ENCODE data around the gene KLHL12. TPM values are rescaled to one million over a fixed set of nuclear protein-coding genes. Genes with fewer than 3 reads are reported as not detected.

The KLHL12 gene
- polyA plus RNA-seq, 2 of the 4 experiments (the other 2 are of a cell fraction), result 19.4 to 59.4 TPM

DNA sequence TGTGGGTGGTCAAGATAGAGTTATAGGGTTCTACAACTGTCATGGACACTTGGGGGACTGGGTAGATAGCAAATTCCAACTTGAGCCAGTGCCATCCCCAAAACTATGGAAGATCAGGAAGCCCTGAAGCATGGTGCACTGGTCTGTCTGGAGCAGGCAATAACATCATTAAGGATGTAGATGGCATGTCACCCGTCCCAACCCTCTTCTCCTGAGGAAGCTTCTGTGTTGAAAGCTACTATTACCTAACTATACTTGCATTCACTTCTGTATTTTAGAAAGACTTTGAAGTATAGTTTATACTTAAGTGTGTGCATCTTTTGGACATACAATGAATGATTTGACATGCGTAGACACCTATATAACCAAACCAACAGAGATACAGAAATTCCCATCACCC, 71.0 kb downstream of the KLHL12 start (continued):
- TF ChIP-seq EHF (CRISPR knock-in tag; IDR thresholded peaks at IDR 0.05) (no peak), NFE2L2 (conservative IDR thresholded peaks at IDR 0.05; ENCODE audit: low read length) (no peak), HOXA7 (CRISPR knock-in tag; IDR thresholded peaks at IDR 0.05) (no peak), MYC (IDR thresholded peaks at IDR 0.05; ENCODE audit: borderline replicate concordance, low read length) (no peak), FOSB (CRISPR knock-in tag; IDR thresholded peaks at IDR 0.05) (no peak)

GRCh38 chr1:202854787-202855186, 72.2 kb downstream of the KLHL12 start:
- H3K27ac ChIP-seq, result no peak overlapping the region
- FAIRE-seq (no peak), DNase-seq (ENCODE audit: low read depth in 1 of 2, low spot score in 1 of 2) (no peak), ATAC-seq (no peak)
- 72% methylated on average over 8 of the region's 8 CpGs for WGBS (ENCODE audit: missing lambda C conversion rate)
- no peak overlapping the region for H3K4me3 ChIP-seq
- CTCF ChIA-PET, result interaction anchor here (1.0 to 1.3 kb wide), 4 partner anchors 19 to 145 kb away, joined by 3 to 7 read pairs (median 4); no protein-coding TSS in a partner anchor
- no peak overlapping the region for H3K4me2 ChIP-seq
- TF ChIP-seq ZC3H11A (IDR thresholded peaks at IDR 0.05), result no peak
- POLR2A ChIA-PET, result interaction anchor here (1.0 kb wide), 1 partner anchor 44 kb away, joined by 4 read pairs; the partner anchor contains the start of gene PCAT6
- H3K4me1 ChIP-seq, result no peaks in the 10 kb centered on the region
- H3K9me3 ChIP-seq, result no peaks in the 10 kb centered on the region

DNA sequence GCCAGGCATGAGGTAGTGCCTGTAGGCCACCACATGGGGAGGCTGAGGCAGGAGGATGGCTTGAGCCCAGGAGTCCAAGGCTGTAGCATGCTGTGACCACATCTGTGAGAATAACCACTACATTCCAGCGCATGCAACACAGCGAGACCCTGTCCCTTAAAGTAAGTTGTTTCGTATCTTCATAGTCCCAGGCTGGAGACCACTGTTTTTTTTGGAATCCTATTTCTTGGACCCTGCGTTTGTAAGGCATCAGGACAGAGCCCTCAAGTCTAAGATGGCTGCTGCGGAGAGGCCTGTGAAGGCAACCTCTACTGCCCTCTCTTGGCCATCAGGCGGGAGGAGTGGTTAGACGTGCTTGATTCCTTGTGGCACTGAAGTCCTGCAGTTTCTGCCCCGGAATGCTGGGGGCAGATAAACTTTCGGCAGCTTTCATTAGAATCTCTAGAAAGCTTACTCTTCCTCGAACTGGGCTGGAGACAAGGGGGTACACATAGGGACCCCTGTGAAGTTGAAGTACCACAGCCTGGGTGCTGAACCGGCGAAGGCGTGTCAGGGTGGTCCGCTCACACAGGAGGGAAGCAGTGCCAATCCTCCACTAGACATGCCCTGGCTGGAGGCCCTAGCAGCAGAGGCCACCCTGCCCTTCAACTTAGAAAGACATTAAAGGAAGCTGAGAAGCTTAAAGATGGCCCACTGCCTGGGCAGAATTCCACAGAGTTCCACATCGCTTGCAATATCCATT, 74.7 kb downstream of the KLHL12 start:
- no peaks in the 10 kb centered on the region for H3K4me1 ChIP-seq
- H3K9me3 ChIP-seq, result no peaks in the 10 kb centered on the region
- no peak overlapping the region for H3K27ac ChIP-seq
- TF ChIP-seq HDAC2 (IDR thresholded peaks at IDR 0.05) (no peak), JUNB (IDR thresholded peaks at IDR 0.05) (no peak), BHLHE40 (IDR thresholded peaks at IDR 0.05; ENCODE audit: low read depth, low read length) (no peak), POLR2AphosphoS2 (conservative IDR thresholded peaks at IDR 0.05; ENCODE audit: low read length) (no peak), SMC3 (IDR thresholded peaks at IDR 0.05) (peak; percentile 46; the same call in 2 of the 3 replicates), TP53 (CRISPR knock-in tag; IDR thresholded peaks at IDR 0.05) (no peak), MAZ (IDR thresholded peaks at IDR 0.05; ENCODE audit: borderline replicate concordance, low read depth, low read length) (no peak), FOXS1 (CRISPR knock-in tag; IDR thresholded peaks at IDR 0.05) (no peak), RAD21 (conservative IDR thresholded peaks at IDR 0.05 in 1 of 2, IDR thresholded peaks at IDR 0.05 in 1 of 2) (peak; percentile 68 to 82), CTCF (IDR thresholded peaks at IDR 0.05) (peak; percentile 57), TFCP2L1 (CRISPR knock-in tag; IDR thresholded peaks at IDR 0.05) (no peak)
- TF ChIP-seq, protein P1, sequence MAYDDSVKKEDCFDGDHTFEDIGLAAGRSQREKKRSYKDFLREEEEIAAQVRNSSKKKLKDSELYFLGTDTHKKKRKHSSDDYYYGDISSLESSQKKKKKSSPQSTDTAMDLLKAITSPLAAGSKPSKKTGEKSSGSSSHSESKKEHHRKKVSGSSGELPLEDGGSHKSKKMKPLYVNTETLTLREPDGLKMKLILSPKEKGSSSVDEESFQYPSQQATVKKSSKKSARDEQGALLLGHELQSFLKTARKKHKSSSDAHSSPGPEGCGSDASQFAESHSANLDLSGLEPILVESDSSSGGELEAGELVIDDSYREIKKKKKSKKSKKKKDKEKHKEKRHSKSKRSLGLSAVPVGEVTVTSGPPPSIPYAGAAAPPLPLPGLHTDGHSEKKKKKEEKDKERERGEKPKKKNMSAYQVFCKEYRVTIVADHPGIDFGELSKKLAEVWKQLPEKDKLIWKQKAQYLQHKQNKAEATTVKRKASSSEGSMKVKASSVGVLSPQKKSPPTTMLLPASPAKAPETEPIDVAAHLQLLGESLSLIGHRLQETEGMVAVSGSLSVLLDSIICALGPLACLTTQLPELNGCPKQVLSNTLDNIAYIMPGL (CRISPR knock-in tag; IDR thresholded peaks at IDR 0.05; ENCODE audit: borderline replicate concordance), result no peak
- TF ChIP-seq, protein P2, sequence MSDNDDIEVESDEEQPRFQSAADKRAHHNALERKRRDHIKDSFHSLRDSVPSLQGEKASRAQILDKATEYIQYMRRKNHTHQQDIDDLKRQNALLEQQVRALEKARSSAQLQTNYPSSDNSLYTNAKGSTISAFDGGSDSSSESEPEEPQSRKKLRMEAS (IDR thresholded peaks at IDR 0.05), result peak; percentile 50
- POLR2A ChIA-PET, result no interaction called here
- 49% methylated on average over 14 of the region's 15 CpGs for WGBS (ENCODE audit: missing lambda C conversion rate)
- H3K4me2 ChIP-seq, result no peak overlapping the region
- DNase-seq (ENCODE audit: low read depth in 1 of 2, low spot score in 1 of 2) (peak; percentile 72 to 85), FAIRE-seq (no peak), ATAC-seq (peak; percentile 96 to 99)
- no peak overlapping the region for H3K4me3 ChIP-seq
- CTCF ChIA-PET, result interaction anchor here (0.6 to 2.3 kb wide), 15 partner anchors 9 to 161 kb away, joined by 3 to 13 read pairs (median 4); no protein-coding TSS in a partner anchor
